ENCODE measurements around the gene C5AR2. TPM values are rescaled to one million over a fixed set of nuclear protein-coding genes. Genes with fewer than 3 reads are reported as not detected.

Gene C5AR2
- total RNA-seq, 1 experiment from 2014 or later = 0.22 TPM

DNA sequence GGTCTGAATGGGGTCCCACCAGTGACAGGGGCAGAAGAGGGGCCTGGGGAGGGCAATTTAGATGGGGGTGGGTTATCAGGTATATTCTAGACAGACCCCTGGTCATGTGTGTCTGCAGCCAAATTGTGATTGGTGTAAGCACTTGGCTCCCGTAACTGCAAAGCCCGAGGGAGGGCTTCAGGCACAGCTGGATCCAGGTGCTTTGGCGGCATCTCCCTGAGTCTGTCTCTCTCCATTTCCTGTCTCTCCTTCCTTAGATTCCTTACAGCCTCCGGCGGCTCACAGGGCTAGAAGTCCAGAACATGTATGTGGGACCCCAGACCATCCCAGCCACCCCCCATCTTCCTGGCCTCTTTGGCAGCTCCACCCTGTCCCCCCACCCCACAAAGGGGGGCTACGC, 48.6 kb downstream of the C5AR2 start:
- Mint-ChIP-seq H3K9me3 (no peaks in the 10 kb centered on the region), H3K27me3 (ENCODE audit: low read depth) (no peaks in the 10 kb centered on the region), H3K27ac (no peak overlapping the region), H3K4me1 (peaks cover 2% of the 10 kb centered on the region; the same call in 1 of the 2 replicates), H3K4me3 (no peak overlapping the region), H3K36me3 (peaks cover 38% of the 10 kb centered on the region)
- ATAC-seq = no peak
- TF ChIP-seq, protein P1, sequence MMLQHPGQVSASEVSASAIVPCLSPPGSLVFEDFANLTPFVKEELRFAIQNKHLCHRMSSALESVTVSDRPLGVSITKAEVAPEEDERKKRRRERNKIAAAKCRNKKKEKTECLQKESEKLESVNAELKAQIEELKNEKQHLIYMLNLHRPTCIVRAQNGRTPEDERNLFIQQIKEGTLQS (CRISPR knock-in tag; conservative IDR thresholded peaks at IDR 0.05) = no peak
- no peak for TF ChIP-seq MYBL2 (CRISPR knock-in tag; IDR thresholded peaks at IDR 0.05)
- TF ChIP-seq ZNF263 (CRISPR knock-in tag; IDR thresholded peaks at IDR 0.05; ENCODE audit: low read depth) = no peak
- TF ChIP-seq TEAD4 (CRISPR knock-in tag; IDR thresholded peaks at IDR 0.05) = no peak
- TF ChIP-seq PRRX2 (CRISPR knock-in tag; IDR thresholded peaks at IDR 0.05) = no peak
- no peak for TF ChIP-seq SMAD3 (CRISPR knock-in tag; IDR thresholded peaks at IDR 0.05; ENCODE audit: borderline replicate concordance)
- TF ChIP-seq KAT7 (CRISPR knock-in tag; IDR thresholded peaks at IDR 0.05; ENCODE audit: borderline replicate concordance) = no peak
- no peak for TF ChIP-seq FOXJ3 (CRISPR knock-in tag; IDR thresholded peaks at IDR 0.05; ENCODE audit: borderline replicate concordance)
- TF ChIP-seq, protein P2, sequence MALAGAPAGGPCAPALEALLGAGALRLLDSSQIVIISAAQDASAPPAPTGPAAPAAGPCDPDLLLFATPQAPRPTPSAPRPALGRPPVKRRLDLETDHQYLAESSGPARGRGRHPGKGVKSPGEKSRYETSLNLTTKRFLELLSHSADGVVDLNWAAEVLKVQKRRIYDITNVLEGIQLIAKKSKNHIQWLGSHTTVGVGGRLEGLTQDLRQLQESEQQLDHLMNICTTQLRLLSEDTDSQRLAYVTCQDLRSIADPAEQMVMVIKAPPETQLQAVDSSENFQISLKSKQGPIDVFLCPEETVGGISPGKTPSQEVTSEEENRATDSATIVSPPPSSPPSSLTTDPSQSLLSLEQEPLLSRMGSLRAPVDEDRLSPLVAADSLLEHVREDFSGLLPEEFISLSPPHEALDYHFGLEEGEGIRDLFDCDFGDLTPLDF (CRISPR knock-in tag; IDR thresholded peaks at IDR 0.05) = no peak
- TF ChIP-seq FOXK1 (CRISPR knock-in tag; IDR thresholded peaks at IDR 0.05) = no peak
- TF ChIP-seq, protein P3, sequence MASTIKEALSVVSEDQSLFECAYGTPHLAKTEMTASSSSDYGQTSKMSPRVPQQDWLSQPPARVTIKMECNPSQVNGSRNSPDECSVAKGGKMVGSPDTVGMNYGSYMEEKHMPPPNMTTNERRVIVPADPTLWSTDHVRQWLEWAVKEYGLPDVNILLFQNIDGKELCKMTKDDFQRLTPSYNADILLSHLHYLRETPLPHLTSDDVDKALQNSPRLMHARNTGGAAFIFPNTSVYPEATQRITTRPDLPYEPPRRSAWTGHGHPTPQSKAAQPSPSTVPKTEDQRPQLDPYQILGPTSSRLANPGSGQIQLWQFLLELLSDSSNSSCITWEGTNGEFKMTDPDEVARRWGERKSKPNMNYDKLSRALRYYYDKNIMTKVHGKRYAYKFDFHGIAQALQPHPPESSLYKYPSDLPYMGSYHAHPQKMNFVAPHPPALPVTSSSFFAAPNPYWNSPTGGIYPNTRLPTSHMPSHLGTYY (CRISPR knock-in tag; IDR thresholded peaks at IDR 0.05) = no peak
- no peak for TF ChIP-seq ATF1 (CRISPR knock-in tag; IDR thresholded peaks at IDR 0.05)
- TF ChIP-seq JUN (CRISPR knock-in tag; IDR thresholded peaks at IDR 0.05) = no peak
- TF ChIP-seq NR3C1 (CRISPR knock-in tag; conservative IDR thresholded peaks at IDR 0.05; ENCODE audit: low read depth) = no peak
- TF ChIP-seq, protein P4, sequence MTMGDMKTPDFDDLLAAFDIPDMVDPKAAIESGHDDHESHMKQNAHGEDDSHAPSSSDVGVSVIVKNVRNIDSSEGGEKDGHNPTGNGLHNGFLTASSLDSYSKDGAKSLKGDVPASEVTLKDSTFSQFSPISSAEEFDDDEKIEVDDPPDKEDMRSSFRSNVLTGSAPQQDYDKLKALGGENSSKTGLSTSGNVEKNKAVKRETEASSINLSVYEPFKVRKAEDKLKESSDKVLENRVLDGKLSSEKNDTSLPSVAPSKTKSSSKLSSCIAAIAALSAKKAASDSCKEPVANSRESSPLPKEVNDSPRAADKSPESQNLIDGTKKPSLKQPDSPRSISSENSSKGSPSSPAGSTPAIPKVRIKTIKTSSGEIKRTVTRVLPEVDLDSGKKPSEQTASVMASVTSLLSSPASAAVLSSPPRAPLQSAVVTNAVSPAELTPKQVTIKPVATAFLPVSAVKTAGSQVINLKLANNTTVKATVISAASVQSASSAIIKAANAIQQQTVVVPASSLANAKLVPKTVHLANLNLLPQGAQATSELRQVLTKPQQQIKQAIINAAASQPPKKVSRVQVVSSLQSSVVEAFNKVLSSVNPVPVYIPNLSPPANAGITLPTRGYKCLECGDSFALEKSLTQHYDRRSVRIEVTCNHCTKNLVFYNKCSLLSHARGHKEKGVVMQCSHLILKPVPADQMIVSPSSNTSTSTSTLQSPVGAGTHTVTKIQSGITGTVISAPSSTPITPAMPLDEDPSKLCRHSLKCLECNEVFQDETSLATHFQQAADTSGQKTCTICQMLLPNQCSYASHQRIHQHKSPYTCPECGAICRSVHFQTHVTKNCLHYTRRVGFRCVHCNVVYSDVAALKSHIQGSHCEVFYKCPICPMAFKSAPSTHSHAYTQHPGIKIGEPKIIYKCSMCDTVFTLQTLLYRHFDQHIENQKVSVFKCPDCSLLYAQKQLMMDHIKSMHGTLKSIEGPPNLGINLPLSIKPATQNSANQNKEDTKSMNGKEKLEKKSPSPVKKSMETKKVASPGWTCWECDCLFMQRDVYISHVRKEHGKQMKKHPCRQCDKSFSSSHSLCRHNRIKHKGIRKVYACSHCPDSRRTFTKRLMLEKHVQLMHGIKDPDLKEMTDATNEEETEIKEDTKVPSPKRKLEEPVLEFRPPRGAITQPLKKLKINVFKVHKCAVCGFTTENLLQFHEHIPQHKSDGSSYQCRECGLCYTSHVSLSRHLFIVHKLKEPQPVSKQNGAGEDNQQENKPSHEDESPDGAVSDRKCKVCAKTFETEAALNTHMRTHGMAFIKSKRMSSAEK (CRISPR knock-in tag; IDR thresholded peaks at IDR 0.05; ENCODE audit: borderline replicate concordance) = no peak
- TF ChIP-seq SMAD4 (CRISPR knock-in tag; IDR thresholded peaks at IDR 0.05) = no peak
- no peak for DNase-seq (ENCODE audit: low spot score)
- POLR2A ChIA-PET = interaction anchor here (1.6 kb wide), 1 partner anchor 11 kb away, joined by 6 read pairs; no protein-coding TSS in a partner anchor
- CTCF ChIA-PET = interaction anchor here (4.6 kb wide), 1 partner anchor 10 kb away, joined by 29 read pairs; no protein-coding TSS in a partner anchor

DNA sequence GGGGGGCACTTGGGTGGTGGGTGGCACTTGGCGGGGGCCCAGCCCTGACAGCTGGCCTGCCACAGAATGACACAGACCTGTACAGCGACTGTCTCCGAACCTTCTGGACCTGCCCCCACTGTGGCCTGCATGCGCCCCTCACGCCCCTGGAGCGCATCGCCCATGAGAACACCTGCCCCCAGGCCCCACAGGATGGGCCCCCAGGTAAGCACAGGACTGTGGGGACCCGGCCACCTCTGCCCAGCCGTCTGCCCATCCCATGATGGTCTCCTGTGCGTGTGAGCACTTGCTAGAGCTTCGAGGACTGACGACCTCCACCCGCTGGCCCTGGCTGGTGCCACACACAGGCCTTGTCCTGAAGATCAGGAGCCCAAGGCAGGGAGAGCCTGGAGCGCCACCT, 49.1 kb downstream of the C5AR2 start:
- POLR2A ChIA-PET = interaction anchor here (1.6 kb wide), 1 partner anchor 10 kb away, joined by 6 read pairs; no protein-coding TSS in a partner anchor
- ATAC-seq = no peak
- Mint-ChIP-seq H3K4me1 (peaks cover 7% of the 10 kb centered on the region; the same call in 1 of the 2 replicates), H3K9me3 (no peaks in the 10 kb centered on the region), H3K36me3 (peaks cover 36% of the 10 kb centered on the region), H3K27ac (no peak overlapping the region), H3K27me3 (ENCODE audit: low read depth) (no peaks in the 10 kb centered on the region), H3K4me3 (no peak overlapping the region)
- DNase-seq (ENCODE audit: low spot score) = no peak
- CTCF ChIA-PET = interaction anchor here (1.3 to 4.6 kb wide), 2 partner anchors 10 to 47 kb away, joined by 6 to 29 read pairs; no protein-coding TSS in a partner anchor
- TF ChIP-seq FOXP1 (CRISPR knock-in tag; IDR thresholded peaks at IDR 0.05; ENCODE audit: borderline replicate concordance) (no peak), NFATC4 (CRISPR knock-in tag; IDR thresholded peaks at IDR 0.05) (no peak), GABPB1 (CRISPR knock-in tag; IDR thresholded peaks at IDR 0.05) (no peak), PRRX2 (CRISPR knock-in tag; IDR thresholded peaks at IDR 0.05) (no peak), CREM (CRISPR knock-in tag; IDR thresholded peaks at IDR 0.05) (no peak), CBFB (CRISPR knock-in tag; IDR thresholded peaks at IDR 0.05; ENCODE audit: low read depth) (no peak)
- TF ChIP-seq, protein P1 (CRISPR knock-in tag; conservative IDR thresholded peaks at IDR 0.05) = no peak
- TF ChIP-seq, protein P5, sequence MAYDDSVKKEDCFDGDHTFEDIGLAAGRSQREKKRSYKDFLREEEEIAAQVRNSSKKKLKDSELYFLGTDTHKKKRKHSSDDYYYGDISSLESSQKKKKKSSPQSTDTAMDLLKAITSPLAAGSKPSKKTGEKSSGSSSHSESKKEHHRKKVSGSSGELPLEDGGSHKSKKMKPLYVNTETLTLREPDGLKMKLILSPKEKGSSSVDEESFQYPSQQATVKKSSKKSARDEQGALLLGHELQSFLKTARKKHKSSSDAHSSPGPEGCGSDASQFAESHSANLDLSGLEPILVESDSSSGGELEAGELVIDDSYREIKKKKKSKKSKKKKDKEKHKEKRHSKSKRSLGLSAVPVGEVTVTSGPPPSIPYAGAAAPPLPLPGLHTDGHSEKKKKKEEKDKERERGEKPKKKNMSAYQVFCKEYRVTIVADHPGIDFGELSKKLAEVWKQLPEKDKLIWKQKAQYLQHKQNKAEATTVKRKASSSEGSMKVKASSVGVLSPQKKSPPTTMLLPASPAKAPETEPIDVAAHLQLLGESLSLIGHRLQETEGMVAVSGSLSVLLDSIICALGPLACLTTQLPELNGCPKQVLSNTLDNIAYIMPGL (CRISPR knock-in tag; IDR thresholded peaks at IDR 0.05) = no peak

Data from WTC11 (cell line).